ENCODE results near the gene COIL. TPM values are rescaled to one million over a fixed set of nuclear protein-coding genes. Genes with fewer than 3 reads are reported as not detected.
A peak's percentile ranks its signal among the peaks of the same experiment; 100 is the strongest.

COIL gene
- total and polyA plus RNA-seq, 9 of the 15 experiments (the other 6 are each of a cell fraction or from before 2014, with no cell fraction given), result 23.9 to 41.3 (median 28.7) TPM

- TF ChIP-seq, protein P1, sequence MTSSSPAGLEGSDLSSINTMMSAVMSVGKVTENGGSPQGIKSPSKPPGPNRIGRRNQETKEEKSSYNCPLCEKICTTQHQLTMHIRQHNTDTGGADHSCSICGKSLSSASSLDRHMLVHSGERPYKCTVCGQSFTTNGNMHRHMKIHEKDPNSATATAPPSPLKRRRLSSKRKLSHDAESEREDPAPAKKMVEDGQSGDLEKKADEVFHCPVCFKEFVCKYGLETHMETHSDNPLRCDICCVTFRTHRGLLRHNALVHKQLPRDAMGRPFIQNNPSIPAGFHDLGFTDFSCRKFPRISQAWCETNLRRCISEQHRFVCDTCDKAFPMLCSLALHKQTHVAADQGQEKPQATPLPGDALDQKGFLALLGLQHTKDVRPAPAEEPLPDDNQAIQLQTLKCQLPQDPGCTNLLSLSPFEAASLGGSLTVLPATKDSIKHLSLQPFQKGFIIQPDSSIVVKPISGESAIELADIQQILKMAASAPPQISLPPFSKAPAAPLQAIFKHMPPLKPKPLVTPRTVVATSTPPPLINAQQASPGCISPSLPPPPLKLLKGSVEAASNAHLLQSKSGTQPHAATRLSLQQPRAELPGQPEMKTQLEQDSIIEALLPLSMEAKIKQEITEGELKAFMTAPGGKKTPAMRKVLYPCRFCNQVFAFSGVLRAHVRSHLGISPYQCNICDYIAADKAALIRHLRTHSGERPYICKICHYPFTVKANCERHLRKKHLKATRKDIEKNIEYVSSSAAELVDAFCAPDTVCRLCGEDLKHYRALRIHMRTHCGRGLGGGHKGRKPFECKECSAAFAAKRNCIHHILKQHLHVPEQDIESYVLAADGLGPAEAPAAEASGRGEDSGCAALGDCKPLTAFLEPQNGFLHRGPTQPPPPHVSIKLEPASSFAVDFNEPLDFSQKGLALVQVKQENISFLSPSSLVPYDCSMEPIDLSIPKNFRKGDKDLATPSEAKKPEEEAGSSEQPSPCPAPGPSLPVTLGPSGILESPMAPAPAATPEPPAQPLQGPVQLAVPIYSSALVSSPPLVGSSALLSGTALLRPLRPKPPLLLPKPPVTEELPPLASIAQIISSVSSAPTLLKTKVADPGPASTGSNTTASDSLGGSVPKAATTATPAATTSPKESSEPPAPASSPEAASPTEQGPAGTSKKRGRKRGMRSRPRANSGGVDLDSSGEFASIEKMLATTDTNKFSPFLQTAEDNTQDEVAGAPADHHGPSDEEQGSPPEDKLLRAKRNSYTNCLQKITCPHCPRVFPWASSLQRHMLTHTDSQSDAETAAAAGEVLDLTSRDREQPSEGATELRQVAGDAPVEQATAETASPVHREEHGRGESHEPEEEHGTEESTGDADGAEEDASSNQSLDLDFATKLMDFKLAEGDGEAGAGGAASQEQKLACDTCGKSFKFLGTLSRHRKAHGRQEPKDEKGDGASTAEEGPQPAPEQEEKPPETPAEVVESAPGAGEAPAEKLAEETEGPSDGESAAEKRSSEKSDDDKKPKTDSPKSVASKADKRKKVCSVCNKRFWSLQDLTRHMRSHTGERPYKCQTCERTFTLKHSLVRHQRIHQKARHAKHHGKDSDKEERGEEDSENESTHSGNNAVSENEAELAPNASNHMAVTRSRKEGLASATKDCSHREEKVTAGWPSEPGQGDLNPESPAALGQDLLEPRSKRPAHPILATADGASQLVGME (CRISPR knock-in tag; IDR thresholded peaks at IDR 0.05), result peak; percentile 95
- TF ChIP-seq RBBP5 (IDR thresholded peaks at IDR 0.05; ENCODE audit: borderline replicate concordance, insufficient read depth, low read length, poor library complexity, severe bottlenecking), result peak; percentile 39
- TF ChIP-seq HNRNPL (IDR thresholded peaks at IDR 0.05; ENCODE audit: low read depth, low read length), result no peak
- TF ChIP-seq HES1 (IDR thresholded peaks at IDR 0.05; ENCODE audit: low read depth), result 0 out of 2 replicates have a peak, but pooled peaks have one; percentile 13
- TF ChIP-seq ZFP1 (CRISPR knock-in tag; IDR thresholded peaks at IDR 0.05), result 0 out of 2 replicates have a peak, but pooled peaks have one; percentile 49
- peak; percentile 62 for TF ChIP-seq FOSL1 (tag; conservative IDR thresholded peaks at IDR 0.05)
- peak; percentile 89 to 91 for TF ChIP-seq KDM1A (IDR thresholded peaks at IDR 0.05)
- TF ChIP-seq, protein P2, sequence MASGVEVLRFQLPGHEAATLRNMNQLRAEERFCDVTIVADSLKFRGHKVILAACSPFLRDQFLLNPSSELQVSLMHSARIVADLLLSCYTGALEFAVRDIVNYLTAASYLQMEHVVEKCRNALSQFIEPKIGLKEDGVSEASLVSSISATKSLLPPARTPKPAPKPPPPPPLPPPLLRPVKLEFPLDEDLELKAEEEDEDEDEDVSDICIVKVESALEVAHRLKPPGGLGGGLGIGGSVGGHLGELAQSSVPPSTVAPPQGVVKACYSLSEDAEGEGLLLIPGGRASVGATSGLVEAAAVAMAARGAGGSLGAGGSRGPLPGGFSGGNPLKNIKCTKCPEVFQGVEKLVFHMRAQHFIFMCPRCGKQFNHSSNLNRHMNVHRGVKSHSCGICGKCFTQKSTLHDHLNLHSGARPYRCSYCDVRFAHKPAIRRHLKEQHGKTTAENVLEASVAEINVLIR (CRISPR knock-in tag; IDR thresholded peaks at IDR 0.05), result 0 out of 2 replicates have a peak, but pooled peaks have one; percentile 38
- no peak for TF ChIP-seq PYGO2 (tag; IDR thresholded peaks at IDR 0.05)
- peak; percentile 67 for TF ChIP-seq EP300 (IDR thresholded peaks at IDR 0.05; ENCODE audit: low read length)
- peak in 1 of 2 experiments; percentile 50; a peak in 1 of 4 replicates for TF ChIP-seq SRF (CRISPR knock-in tag; IDR thresholded peaks at IDR 0.05)
- TF ChIP-seq, protein P3, sequence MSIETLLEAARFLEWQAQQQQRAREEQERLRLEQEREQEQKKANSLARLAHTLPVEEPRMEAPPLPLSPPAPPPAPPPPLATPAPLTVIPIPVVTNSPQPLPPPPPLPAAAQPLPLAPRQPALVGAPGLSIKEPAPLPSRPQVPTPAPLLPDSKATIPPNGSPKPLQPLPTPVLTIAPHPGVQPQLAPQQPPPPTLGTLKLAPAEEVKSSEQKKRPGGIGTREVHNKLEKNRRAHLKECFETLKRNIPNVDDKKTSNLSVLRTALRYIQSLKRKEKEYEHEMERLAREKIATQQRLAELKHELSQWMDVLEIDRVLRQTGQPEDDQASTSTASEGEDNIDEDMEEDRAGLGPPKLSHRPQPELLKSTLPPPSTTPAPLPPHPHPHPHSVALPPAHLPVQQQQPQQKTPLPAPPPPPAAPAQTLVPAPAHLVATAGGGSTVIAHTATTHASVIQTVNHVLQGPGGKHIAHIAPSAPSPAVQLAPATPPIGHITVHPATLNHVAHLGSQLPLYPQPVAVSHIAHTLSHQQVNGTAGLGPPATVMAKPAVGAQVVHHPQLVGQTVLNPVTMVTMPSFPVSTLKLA (conservative IDR thresholded peaks at IDR 0.05), result peak; percentile 67 to 80
- TF ChIP-seq CBX2 (IDR thresholded peaks at IDR 0.05; ENCODE audit: insufficient read depth, low read length, poor library complexity, severe bottlenecking), result no peak
- peak; percentile 66 for TF ChIP-seq LEF1 (IDR thresholded peaks at IDR 0.05)
- peak; percentile 54 for TF ChIP-seq FOXM1 (IDR thresholded peaks at IDR 0.05; ENCODE audit: low read depth)
- no peak for TF ChIP-seq FOXM1 (CRISPR knock-in tag; IDR thresholded peaks at IDR 0.05; ENCODE audit: low read depth)
Measured at GRCh38 chr17:56909742-56910508, 50.9 kb downstream of the COIL start (continued).
